HG03439 (cell line): ENCODE results near the gene FNDC3A.

ENCODE experiments used
- ATAC-seq: cut with Tn5 transposase; IDR thresholded peaks from one replicate; pipeline ENCODE4 v1.9.1; 2021; ENCODE audit warnings: mild to moderate bottlenecking, moderate library complexity; ENCODE audit not compliant: unreplicated experiment

Gene FNDC3A

GRCh38 chr13:48975856-48976575 lies at the start of gene FNDC3A:
Gene FNDC3A, plus strand, starts transcription at chr13:48975912. Its CDS starts 30,279 bp downstream, at chr13:49006191.
- ATAC-seq, result peak; percentile 62

- no peak for ATAC-seq
These were observed 46.8 kb upstream of the FNDC3A start for GRCh38 chr13:48928757-48929430.

GRCh38 chr13:48930918-48931317 lies 44.8 kb upstream of the FNDC3A start:
- ATAC-seq, result no peak

GRCh38 chr13:48938308-48938943 lies 37.3 kb upstream of the FNDC3A start:
- no peak for ATAC-seq

- ATAC-seq, result no peak
These were observed 36.0 kb upstream of the FNDC3A start for GRCh38 chr13:48939728-48940127.

GRCh38 chr13:48942131-48942530 lies 33.6 kb upstream of the FNDC3A start:
- ATAC-seq, result no peak

- ATAC-seq, result no peak
These were observed 31.5 kb upstream of the FNDC3A start for GRCh38 chr13:48944221-48944620.

- ATAC-seq, result no peak
These were observed 30.1 kb upstream of the FNDC3A start for GRCh38 chr13:48945626-48946025.

- ATAC-seq, result no peak
These were observed 29.5 kb upstream of the FNDC3A start for GRCh38 chr13:48946163-48946562.

- no peak for ATAC-seq
These were observed 25.9 kb upstream of the FNDC3A start for GRCh38 chr13:48949566-48950500.

GRCh38 chr13:48950501-48950875 lies 25.2 kb upstream of the FNDC3A start:
- no peak for ATAC-seq

- ATAC-seq, result no peak
These were observed 21.6 kb upstream of the FNDC3A start for GRCh38 chr13:48954081-48954480.

- ATAC-seq, result no peak
These were observed 20.2 kb upstream of the FNDC3A start for GRCh38 chr13:48955536-48955935.

- no peak for ATAC-seq
These were observed 14.3 kb upstream of the FNDC3A start for GRCh38 chr13:48961379-48961778.

GRCh38 chr13:48962281-48962680 lies 13.4 kb upstream of the FNDC3A start:
- ATAC-seq, result no peak

- no peak for ATAC-seq
These were observed 10.0 kb upstream of the FNDC3A start for GRCh38 chr13:48965736-48966135.

- no peak for ATAC-seq
These were observed 6.0 kb upstream of the FNDC3A start for GRCh38 chr13:48969685-48970084.

GRCh38 chr13:48973845-48974431 lies 1.8 kb upstream of the FNDC3A start:
- no peak for ATAC-seq

GRCh38 chr13:48975101-48975855 lies 434 bp upstream of the FNDC3A start:
- ATAC-seq, result peak; percentile 13
